Gastroesophageal sphincter (tissue), 4 donors: ENCODE measurements around the gene RELCH. TPM values are rescaled to one million over a fixed set of nuclear protein-coding genes. Genes with fewer than 3 reads are reported as not detected.

Experiments used
- ATAC-seq: fragments of 150-250 bp; one replicate; pipeline ENCODE4 v1.9.1; 2016; ENCODE audit warnings: mild to moderate bottlenecking, moderate library complexity
- H3K27ac ChIP-seq, 4 donors: fragments of 200-600 bp; sonication (generic) in 3 of 4; 1 replicate in 3 of 4; 2 replicates in 1 of 4; pipeline ENCODE4 v1.5.1; 2016 to 2019
- H3K27me3 ChIP-seq: fragments of 200-600 bp; sonication (generic); one replicate; pipeline ENCODE4 v1.5.1; 2019
- H3K36me3 ChIP-seq, 2 donors: fragments of 200-600 bp; sonication (generic); one replicate each; pipeline ENCODE4 v1.5.1; 2019; ENCODE audit warnings: control low read depth in 1 of 2
- H3K4me1 ChIP-seq, 3 donors: fragments of 200-600 bp; sonication (generic); 1 replicate in 2 of 3; 2 replicates in 1 of 3; pipeline ENCODE4 v1.5.1; 2016 to 2019; ENCODE audit warnings: control low read depth in 2 of 3
- H3K4me3 ChIP-seq, 2 donors: fragments of 200-600 bp; sonication (generic); one replicate each; pipeline ENCODE4 v1.5.1; 2019; ENCODE audit warnings: mild to moderate bottlenecking in 1 of 2, moderate library complexity in 1 of 2
- H3K9me3 ChIP-seq, 3 donors: fragments of 200-600 bp; sonication (generic); one replicate each; pipeline ENCODE4 v1.5.1; 2017 to 2019; ENCODE audit warnings: control low read depth in 2 of 3
- EP300 ChIP-seq: sonication (generic); formaldehyde crosslinking; IDR thresholded peaks from one replicate; pipeline ENCODE4 v1.6.1; 2017; ENCODE audit warnings: antibody characterized with exemption, mild to moderate bottlenecking
- POLR2A ChIP-seq, 2 donors: fragments of 450-650 bp; IDR thresholded peaks; one replicate each; pipeline ENCODE4 v1.6.1; 2017; ENCODE audit warnings: antibody characterized with exemption in 2 of 2, mild to moderate bottlenecking in 2 of 2, moderate library complexity in 1 of 2
- POLR2AphosphoS5 ChIP-seq: sonication (generic); formaldehyde crosslinking; IDR thresholded peaks from one replicate; pipeline ENCODE4 v1.6.1; 2017; ENCODE audit warnings: antibody characterized with exemption
- whole genome bisulfite sequencing, 2 donors: methylation state at CpG; one replicate each; pipeline ENCODE4 v1.1.5; 2018; ENCODE audit warnings: low coverage in 1 of 2; 5-methylcytosine and 5-hydroxymethylcytosine counted together
- total RNA-seq, 4 donors: library from RNA; depleted of rRNA; stranded (reverse); fragments of >200 nt; gene quantifications; one replicate each; pipeline ENCODE4 v1.1.0, GENCODE V29; 2016
- TF ChIP-seq, protein P1 (sequence below), 4 experiments: fragments of 200-600 bp in 2 of 4; fragments of 450-650 bp in 2 of 4; sonication (generic) in 1 of 4; IDR thresholded peaks; one replicate each; pipeline ENCODE4 v1.5.1; 2017 to 2019; ENCODE audit warnings: antibody characterized with exemption in 4 of 4, mild to moderate bottlenecking in 2 of 4, moderate library complexity in 2 of 4

Gene RELCH
- total RNA-seq, 4 donors from 2014 or later: 20.7 to 30.4 (median 27.4) TPM

DNA sequence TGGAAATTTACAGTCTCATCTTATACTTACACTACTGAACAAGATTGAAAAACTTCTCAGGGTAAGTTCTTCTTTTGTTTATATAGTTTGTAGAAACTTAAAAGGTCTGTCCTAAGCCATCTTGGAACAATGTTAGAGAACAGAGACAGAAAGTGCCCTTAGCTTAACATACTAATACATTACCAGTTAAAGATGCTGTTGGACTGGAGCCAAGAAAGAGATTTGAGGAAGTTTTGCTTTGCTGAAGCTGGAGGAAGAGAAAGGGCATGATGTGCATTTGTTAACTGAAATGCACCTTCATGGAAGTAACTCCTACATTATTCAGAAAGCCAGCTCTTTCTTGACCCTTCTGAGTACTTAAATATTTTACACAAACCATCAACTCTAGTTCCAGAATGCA, 71.6 kb downstream of the RELCH start:
- no peak for ATAC-seq
- no peaks in the 10 kb centered on the region for H3K27me3 ChIP-seq
- H3K4me3 ChIP-seq: no peak overlapping the region
- no peaks in the 10 kb centered on the region for H3K9me3 ChIP-seq
- H3K4me1 ChIP-seq: no peaks in the 10 kb centered on the region
- H3K27ac ChIP-seq: no peak overlapping the region
- TF ChIP-seq EP300 (no peak), POLR2A (IDR thresholded peaks at IDR 0.05) (no peak), POLR2AphosphoS5 (no peak)
- TF ChIP-seq, protein P1, sequence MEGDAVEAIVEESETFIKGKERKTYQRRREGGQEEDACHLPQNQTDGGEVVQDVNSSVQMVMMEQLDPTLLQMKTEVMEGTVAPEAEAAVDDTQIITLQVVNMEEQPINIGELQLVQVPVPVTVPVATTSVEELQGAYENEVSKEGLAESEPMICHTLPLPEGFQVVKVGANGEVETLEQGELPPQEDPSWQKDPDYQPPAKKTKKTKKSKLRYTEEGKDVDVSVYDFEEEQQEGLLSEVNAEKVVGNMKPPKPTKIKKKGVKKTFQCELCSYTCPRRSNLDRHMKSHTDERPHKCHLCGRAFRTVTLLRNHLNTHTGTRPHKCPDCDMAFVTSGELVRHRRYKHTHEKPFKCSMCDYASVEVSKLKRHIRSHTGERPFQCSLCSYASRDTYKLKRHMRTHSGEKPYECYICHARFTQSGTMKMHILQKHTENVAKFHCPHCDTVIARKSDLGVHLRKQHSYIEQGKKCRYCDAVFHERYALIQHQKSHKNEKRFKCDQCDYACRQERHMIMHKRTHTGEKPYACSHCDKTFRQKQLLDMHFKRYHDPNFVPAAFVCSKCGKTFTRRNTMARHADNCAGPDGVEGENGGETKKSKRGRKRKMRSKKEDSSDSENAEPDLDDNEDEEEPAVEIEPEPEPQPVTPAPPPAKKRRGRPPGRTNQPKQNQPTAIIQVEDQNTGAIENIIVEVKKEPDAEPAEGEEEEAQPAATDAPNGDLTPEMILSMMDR (IDR thresholded peaks at IDR 0.05): no peak
- peaks cover 3 to 85% of the 10 kb centered on the region in 2 donors for H3K36me3 ChIP-seq

DNA sequence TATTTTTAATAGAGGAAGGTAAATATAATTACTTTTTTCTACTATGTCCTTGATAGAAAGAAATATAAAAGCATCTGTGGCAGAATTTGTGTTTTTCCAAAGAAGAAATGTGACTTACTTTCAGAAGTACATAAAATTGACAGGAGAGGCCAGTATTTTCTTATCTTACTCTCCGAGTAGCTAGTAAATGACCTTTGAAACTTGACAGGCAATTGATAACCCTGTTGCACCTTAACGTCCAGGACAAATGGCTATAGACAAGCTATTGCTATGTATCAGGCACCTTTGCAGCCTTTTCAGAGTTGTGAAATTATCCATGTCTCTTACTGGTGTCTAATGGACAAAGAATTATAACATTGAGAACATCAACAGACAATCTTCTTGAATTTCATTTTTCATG, 75.0 kb downstream of the RELCH start:
- TF ChIP-seq POLR2AphosphoS5 (no peak), POLR2A (IDR thresholded peaks at IDR 0.05) (no peak), EP300 (no peak)
- TF ChIP-seq, protein P1 (IDR thresholded peaks at IDR 0.05): no peak
- ATAC-seq: no peak
- H3K36me3 ChIP-seq: peaks cover 3 to 85% of the 10 kb centered on the region in 2 donors
- H3K4me3 ChIP-seq: no peak overlapping the region
- H3K27ac ChIP-seq: no peak overlapping the region
- H3K4me1 ChIP-seq: no peaks in the 10 kb centered on the region
- no peaks in the 10 kb centered on the region for H3K27me3 ChIP-seq
- 31 to 46% methylated on average over 2 of the region's 2 CpGs for WGBS, 2 donors
- H3K9me3 ChIP-seq: no peaks in the 10 kb centered on the region

DNA sequence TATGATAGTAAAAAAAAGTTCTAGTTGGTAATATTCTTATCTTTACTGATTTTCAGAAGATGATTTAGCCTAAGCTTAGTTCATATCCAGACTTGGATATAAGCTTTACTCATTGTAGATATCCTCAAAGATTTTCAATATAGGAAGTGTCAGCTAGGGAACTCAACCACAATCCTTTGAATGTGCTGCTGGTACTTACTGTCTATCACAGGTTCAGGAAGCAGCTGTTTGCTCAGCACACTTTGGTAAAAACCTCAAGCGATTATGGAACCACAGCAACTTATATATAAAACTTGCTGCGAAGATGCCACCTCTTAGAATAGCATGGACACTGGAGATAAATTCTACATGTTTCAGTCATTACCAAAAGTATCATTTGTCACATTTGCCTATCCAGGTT, 77.9 kb downstream of the RELCH start:
- WGBS, 2 donors: 81 to 96% methylated on average over 2 of the region's 2 CpGs
- TF ChIP-seq EP300 (no peak), POLR2AphosphoS5 (no peak), POLR2A (IDR thresholded peaks at IDR 0.05) (no peak)
- TF ChIP-seq, protein P1 (IDR thresholded peaks at IDR 0.05): no peak
- no peaks in the 10 kb centered on the region for H3K4me1 ChIP-seq
- no peaks in the 10 kb centered on the region for H3K27me3 ChIP-seq
- no peak for ATAC-seq
- no peak overlapping the region for H3K4me3 ChIP-seq
- no peaks in the 10 kb centered on the region for H3K9me3 ChIP-seq
- H3K27ac ChIP-seq: no peak overlapping the region
- peaks cover 0 to 88% of the 10 kb centered on the region in 2 donors for H3K36me3 ChIP-seq

DNA sequence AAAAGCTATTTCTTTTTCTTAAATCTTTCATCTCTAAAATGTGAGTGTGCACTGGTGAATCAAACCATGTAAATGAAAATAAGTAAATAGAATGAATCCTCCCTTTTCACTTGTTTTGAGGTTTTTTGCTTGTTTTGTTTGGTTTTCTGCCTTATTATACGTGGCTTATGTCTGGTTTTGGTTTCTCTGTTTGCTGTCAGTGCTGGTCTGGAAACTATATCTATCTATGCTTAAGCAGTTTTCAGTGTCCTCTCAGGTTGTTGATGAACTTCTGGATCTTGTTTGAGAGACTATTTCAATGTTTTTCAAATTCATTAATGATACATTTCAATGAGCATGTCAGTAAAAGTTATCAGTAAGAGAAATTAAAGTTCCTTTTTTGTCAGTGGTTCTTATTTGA, 90.0 kb downstream of the RELCH start:
- no peaks in the 10 kb centered on the region for H3K27me3 ChIP-seq
- ATAC-seq: no peak
- TF ChIP-seq POLR2AphosphoS5 (no peak), EP300 (no peak), POLR2A (IDR thresholded peaks at IDR 0.05) (no peak)
- TF ChIP-seq, protein P1 (IDR thresholded peaks at IDR 0.05): no peak

DNA sequence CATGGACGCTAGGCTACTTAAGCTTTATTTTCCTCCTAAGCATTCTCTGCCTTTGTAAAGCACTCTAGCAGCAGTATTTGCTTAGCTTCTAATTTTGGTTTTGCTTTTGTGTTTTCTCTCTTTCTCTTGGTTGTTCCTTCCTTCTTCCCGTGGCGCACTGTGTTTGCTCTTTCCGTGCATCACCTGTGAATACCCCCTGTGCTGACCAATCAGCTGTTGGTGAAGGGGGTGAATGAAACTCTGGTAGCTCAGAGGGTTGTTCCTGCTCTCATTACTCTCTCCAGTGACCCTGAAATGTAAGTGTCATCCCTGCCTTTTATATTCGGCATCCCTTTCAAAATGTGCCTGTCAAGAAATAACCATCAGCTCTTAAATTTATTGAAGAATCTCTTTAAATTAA, 92.5 kb downstream of the RELCH start:
- Histone ChIP-seq H3K27ac (no peak overlapping the region), H3K4me1 (peaks cover 0 to 5% (median 4%) of the 10 kb centered on the region in 3 donors), H3K27me3 (no peaks in the 10 kb centered on the region), H3K36me3 (peaks cover 0 to 60% of the 10 kb centered on the region in 2 donors), H3K4me3 (no peak overlapping the region), H3K9me3 (no peaks in the 10 kb centered on the region)
- WGBS, 2 donors: 33 to 71% methylated on average over 3 to 5 of the region's 5 CpGs
- TF ChIP-seq, protein P1 (IDR thresholded peaks at IDR 0.05): no peak
- no peak for ATAC-seq

More for the DNA sequence above, 90.0 kb downstream of the RELCH start:
- WGBS, 2 donors: 82 to 83% methylated on average over 1 of the region's 1 CpG
- H3K36me3 ChIP-seq: peaks cover 0 to 51% of the 10 kb centered on the region in 2 donors
- no peaks in the 10 kb centered on the region for H3K9me3 ChIP-seq
- peaks cover 0 to 2% (median under 1%) of the 10 kb centered on the region in 3 donors for H3K4me1 ChIP-seq
- H3K4me3 ChIP-seq: no peak overlapping the region
- no peak overlapping the region for H3K27ac ChIP-seq
